ENCODE results near the gene SCAP. TPM values are rescaled to one million over a fixed set of nuclear protein-coding genes. Genes with fewer than 3 reads are reported as not detected.

Gene SCAP
- total and polyA plus RNA-seq, 2 donors (not counting 1 experiment from before 2014, with no cell fraction given) = 13.6 to 67.7 TPM

- Histone ChIP-seq H3K4me2 (ENCODE audit: extremely low read depth, insufficient read depth, low read length) (no peak overlapping the region), H3K79me2 (ENCODE audit: control insufficient read depth, insufficient read depth, low read length) (no peaks in the 10 kb centered on the region), H3K9ac (ENCODE audit: insufficient read depth, low read length) (no peak overlapping the region), H3K27me3 (ENCODE audit: control insufficient read depth, insufficient read depth, low read length) (no peaks in the 10 kb centered on the region), H3K27ac (ENCODE audit: insufficient read depth, low read length) (no peak overlapping the region), H3K36me3 (ENCODE audit: control insufficient read depth, insufficient read depth, low read length) (peaks cover 36% of the 10 kb centered on the region), H2AFZ (ENCODE audit: low read length) (no peak overlapping the region), H4K20me1 (ENCODE audit: control insufficient read depth, extremely low read depth, insufficient read depth, low read length) (no peaks in the 10 kb centered on the region), H3K4me3 (replicated peaks in 1 of 4; ENCODE audit: control extremely low read depth in 1 of 4, insufficient read depth in 1 of 4, low read depth in 3 of 4, low read length in 4 of 4) (no peak overlapping the region), H3K9me3 (ENCODE audit: control insufficient read depth, insufficient read depth, low read depth, low read length) (no peaks in the 10 kb centered on the region), H3K4me1 (ENCODE audit: control insufficient read depth, extremely low read depth, insufficient read depth, low read length) (no peaks in the 10 kb centered on the region)
- no peak for DNase-seq (ENCODE audit: low read depth in 2 of 2)
- TF ChIP-seq EZH2 (IDR thresholded peaks at IDR 0.05; ENCODE audit: low read length, missing control alignments) (no peak), CTCF (conservative IDR thresholded peaks at IDR 0.05 in 1 of 2, IDR thresholded peaks at IDR 0.05 in 1 of 2; ENCODE audit: low read depth in 1 of 2, low read length in 2 of 2) (no peak)
Observed at GRCh38 chr3:47414666-47415587, 60.8 kb downstream of the SCAP start.

- Histone ChIP-seq H3K79me2 (ENCODE audit: control insufficient read depth, insufficient read depth, low read length) (no peaks in the 10 kb centered on the region), H3K27me3 (ENCODE audit: control insufficient read depth, insufficient read depth, low read length) (no peaks in the 10 kb centered on the region), H3K4me1 (ENCODE audit: control insufficient read depth, extremely low read depth, insufficient read depth, low read length) (no peaks in the 10 kb centered on the region), H3K9me3 (ENCODE audit: control insufficient read depth, insufficient read depth, low read depth, low read length) (no peaks in the 10 kb centered on the region), H4K20me1 (ENCODE audit: control insufficient read depth, extremely low read depth, insufficient read depth, low read length) (no peaks in the 10 kb centered on the region), H3K4me2 (ENCODE audit: extremely low read depth, insufficient read depth, low read length) (no peak overlapping the region), H3K36me3 (ENCODE audit: control insufficient read depth, insufficient read depth, low read length) (peaks cover 41% of the 10 kb centered on the region), H3K9ac (ENCODE audit: insufficient read depth, low read length) (no peak overlapping the region), H2AFZ (ENCODE audit: low read length) (no peak overlapping the region), H3K27ac (ENCODE audit: insufficient read depth, low read length) (no peak overlapping the region), H3K4me3 (replicated peaks in 1 of 4; ENCODE audit: control extremely low read depth in 1 of 4, insufficient read depth in 1 of 4, low read depth in 3 of 4, low read length in 4 of 4) (no peak overlapping the region)
- TF ChIP-seq EZH2 (IDR thresholded peaks at IDR 0.05; ENCODE audit: low read length, missing control alignments) (no peak), CTCF (conservative IDR thresholded peaks at IDR 0.05 in 1 of 2, IDR thresholded peaks at IDR 0.05 in 1 of 2; ENCODE audit: low read depth in 1 of 2, low read length in 2 of 2) (no peak)
- no peak for DNase-seq (ENCODE audit: low read depth in 2 of 2)
Observed at GRCh38 chr3:47414161-47414564, 61.6 kb downstream of the SCAP start.

GRCh38 chr3:47413751-47414150, 62.0 kb downstream of the SCAP start:
- no peak overlapping the region for H2AFZ ChIP-seq (ENCODE audit: low read length)
- H3K4me1 ChIP-seq (ENCODE audit: control insufficient read depth, extremely low read depth, insufficient read depth, low read length) = no peaks in the 10 kb centered on the region
- DNase-seq (ENCODE audit: low read depth in 2 of 2) = no peak
- H3K79me2 ChIP-seq (ENCODE audit: control insufficient read depth, insufficient read depth, low read length) = no peaks in the 10 kb centered on the region
- no peaks in the 10 kb centered on the region for H3K27me3 ChIP-seq (ENCODE audit: control insufficient read depth, insufficient read depth, low read length)
- peaks cover 45% of the 10 kb centered on the region for H3K36me3 ChIP-seq (ENCODE audit: control insufficient read depth, insufficient read depth, low read length)
- no peaks in the 10 kb centered on the region for H3K9me3 ChIP-seq (ENCODE audit: control insufficient read depth, insufficient read depth, low read depth, low read length)
- no peak overlapping the region for H3K9ac ChIP-seq (ENCODE audit: insufficient read depth, low read length)
- no peak overlapping the region for H3K4me2 ChIP-seq (ENCODE audit: extremely low read depth, insufficient read depth, low read length)
- TF ChIP-seq EZH2 (IDR thresholded peaks at IDR 0.05; ENCODE audit: low read length, missing control alignments) (no peak), CTCF (conservative IDR thresholded peaks at IDR 0.05 in 1 of 2, IDR thresholded peaks at IDR 0.05 in 1 of 2; ENCODE audit: low read depth in 1 of 2, low read length in 2 of 2) (no peak)
- no peak overlapping the region for H3K4me3 ChIP-seq (replicated peaks in 1 of 4; ENCODE audit: control extremely low read depth in 1 of 4, insufficient read depth in 1 of 4, low read depth in 3 of 4, low read length in 4 of 4)
- H3K27ac ChIP-seq (ENCODE audit: insufficient read depth, low read length) = no peak overlapping the region
- no peaks in the 10 kb centered on the region for H4K20me1 ChIP-seq (ENCODE audit: control insufficient read depth, extremely low read depth, insufficient read depth, low read length)
